GM10248 (cell line): ENCODE results near the gene KDM2A.

Experiments used
- CTCF ChIA-PET: fragments of 300-600 bp; sonication (Branson Sonifier 250); formaldehyde crosslinking; extraction: SDS; loops from one replicate; lab custom pipeline; 2021; ENCODE audit warnings: antibody characterized with exemption; lab: Yijun Ruan, JAX
- POLR2A ChIA-PET: fragments of 350-650 bp; sonication (Branson Sonifier 250); formaldehyde crosslinking; extraction: SDS; loops from one replicate; lab custom pipeline; 2020; ENCODE audit warnings: antibody characterized with exemption; lab: Yijun Ruan, JAX
- DNase-seq: peaks from one replicate; pipeline ENCODE4 v3.0.0; 2012; ENCODE audit errors: extremely low spot score
- CTCF ChIP-seq: IDR thresholded peaks from 2 replicates; pipeline ENCODE4 v1.5.1; 2012; ENCODE audit warnings: mild to moderate bottlenecking, low read depth; ENCODE audit errors: extremely low read depth, missing control alignments, control extremely low read depth

The KDM2A gene

GRCh38 chr11:67098799-67099429, 20.1 kb upstream of the KDM2A start:
- TF ChIP-seq CTCF: no peak
- ChIA-PET POLR2A (no interaction called here), CTCF (interaction anchor here (0.6 to 2.2 kb wide), 5 partner anchors 10 to 19 kb away, joined by 3 to 12 read pairs (median 5); no protein-coding TSS in a partner anchor)
- no peak for DNase-seq

- POLR2A ChIA-PET: no interaction called here
- CTCF ChIA-PET: interaction anchor here (0.8 to 2.2 kb wide), 5 partner anchors 10 to 18 kb away, joined by 3 to 12 read pairs (median 5); no protein-coding TSS in a partner anchor
- no peak for TF ChIP-seq CTCF
- peak; percentile 65 for DNase-seq
These were observed 19.2 kb upstream of the KDM2A start for GRCh38 chr11:67099831-67100324.

- POLR2A ChIA-PET: interaction anchor here (0.6 kb wide), 1 partner anchor 137 kb away, joined by 3 read pairs; no protein-coding TSS in a partner anchor
- no peak for DNase-seq
- CTCF ChIA-PET: interaction anchor here (0.8 to 0.9 kb wide), 2 partner anchors 10 to 14 kb away, joined by 3 read pairs; no protein-coding TSS in a partner anchor
- TF ChIP-seq CTCF: no peak
These were observed 16.4 kb upstream of the KDM2A start for GRCh38 chr11:67102664-67103063.

GRCh38 chr11:67105964-67106363, 13.1 kb upstream of the KDM2A start:
- no peak for TF ChIP-seq CTCF
- DNase-seq: no peak
- CTCF ChIA-PET: interaction anchor here (0.9 to 1.8 kb wide), 3 partner anchors 10 to 211 kb away, joined by 3 to 10 read pairs (median 3); no protein-coding TSS in a partner anchor
- POLR2A ChIA-PET: no interaction called here

- no peak for DNase-seq
- ChIA-PET POLR2A (no interaction called here), CTCF (interaction anchor here (0.7 to 1.2 kb wide), 3 partner anchors 11 to 209 kb away, joined by 3 to 5 read pairs (median 3); no protein-coding TSS in a partner anchor)
- TF ChIP-seq CTCF: no peak
These were observed 7.8 kb upstream of the KDM2A start for GRCh38 chr11:67111261-67111660.

GRCh38 chr11:67113231-67113721, 5.8 kb upstream of the KDM2A start:
- ChIA-PET CTCF (interaction anchor here (1.1 to 1.4 kb wide), 4 partner anchors 11 to 238 kb away, joined by 3 to 7 read pairs (median 3); no protein-coding TSS in a partner anchor), POLR2A (no interaction called here)
- no peak for TF ChIP-seq CTCF
- DNase-seq: peak; percentile 64
